ENCODE data around the gene SLC1A3. TPM values are rescaled to one million over a fixed set of nuclear protein-coding genes. Genes with fewer than 3 reads are reported as not detected.

The SLC1A3 gene
- total RNA-seq, 1 experiment from 2014 or later: 5.8 TPM

DNA sequence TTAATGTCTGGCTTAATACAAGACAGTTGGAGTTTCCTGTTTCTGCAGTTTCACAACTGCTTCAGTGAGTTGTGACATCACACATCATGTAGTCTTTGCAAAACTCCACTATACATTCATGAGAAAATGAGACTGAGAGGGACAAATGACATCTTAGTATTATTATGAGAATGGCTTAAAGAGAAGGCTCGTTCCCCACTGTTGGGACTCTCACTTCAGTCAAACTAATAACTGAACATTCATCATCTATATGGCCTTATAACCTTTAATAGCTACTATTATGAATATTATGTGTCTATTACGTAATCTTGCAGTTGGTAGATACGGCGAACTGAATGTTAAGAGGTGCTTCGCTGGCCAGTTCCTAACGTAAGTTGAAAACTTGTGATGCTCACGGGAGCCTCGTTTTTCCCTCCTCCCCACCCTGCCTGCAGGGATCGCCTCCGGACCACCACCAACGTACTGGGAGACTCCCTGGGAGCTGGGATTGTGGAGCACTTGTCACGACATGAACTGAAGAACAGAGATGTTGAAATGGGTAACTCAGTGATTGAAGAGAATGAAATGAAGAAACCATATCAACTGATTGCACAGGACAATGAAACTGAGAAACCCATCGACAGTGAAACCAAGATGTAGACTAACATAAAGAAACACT is 79.4 kb downstream of the SLC1A3 start:
- DNase-seq (ENCODE audit: low read depth): no peak

DNA sequence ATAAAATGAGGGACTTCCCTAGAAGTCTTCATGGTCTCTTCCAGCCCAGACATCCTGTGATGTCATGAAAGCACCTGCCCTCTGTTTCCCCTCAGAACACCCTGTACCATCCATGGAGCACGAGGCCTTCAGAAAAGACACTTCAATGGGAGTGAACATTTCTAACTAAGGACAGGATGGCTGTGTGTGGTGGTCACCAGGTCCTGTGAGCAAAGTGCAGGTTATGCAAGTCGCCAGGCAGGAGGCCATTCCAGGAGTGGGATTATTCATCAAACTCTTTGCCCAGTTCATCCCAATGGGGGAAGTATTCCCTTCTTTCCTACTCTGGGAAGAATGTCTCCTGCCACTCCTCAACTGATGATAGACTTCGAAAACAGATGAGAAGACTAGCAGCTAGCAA is 80.5 kb downstream of the SLC1A3 start:
- no peak for DNase-seq (ENCODE audit: low read depth)

DNA sequence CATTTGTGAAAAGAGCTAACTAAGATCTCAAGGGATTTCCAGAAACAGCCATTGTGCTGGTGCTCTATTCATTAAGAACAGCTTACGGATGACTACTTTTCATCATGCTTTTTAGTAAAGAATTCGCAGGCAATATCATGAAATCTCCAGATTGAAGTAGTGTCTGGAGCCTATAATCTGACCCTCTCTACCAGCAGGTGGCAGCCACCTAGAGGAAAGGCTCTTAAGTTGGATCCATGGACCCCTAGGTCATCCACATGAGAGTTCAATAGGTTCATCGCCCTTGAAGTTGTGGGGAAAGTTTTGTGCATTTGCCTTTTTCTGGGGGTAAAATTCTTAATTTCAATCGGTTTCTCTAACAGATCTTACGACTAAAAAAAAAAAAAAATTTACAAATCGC is 82.3 kb downstream of the SLC1A3 start:
- DNase-seq (ENCODE audit: low read depth): peak; percentile 13

DNA sequence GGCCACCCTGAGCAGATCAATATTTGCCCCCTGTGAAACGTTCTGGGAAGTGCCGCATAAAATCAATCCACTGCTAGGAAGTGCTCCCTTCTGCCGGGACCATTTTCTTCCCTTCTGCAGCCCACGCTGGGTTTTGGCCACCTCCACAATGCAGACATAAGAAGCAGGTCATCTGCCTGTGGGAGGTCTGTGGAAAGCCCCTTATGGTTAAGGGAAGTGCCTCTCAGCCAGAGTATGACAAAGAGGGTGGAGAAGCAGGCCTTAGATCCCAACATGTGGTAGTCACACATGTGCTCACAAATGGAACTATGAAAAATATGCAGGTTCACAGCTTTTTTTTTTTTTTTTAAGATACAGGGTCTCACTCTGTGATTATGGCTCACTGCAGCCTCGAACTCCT is 82.8 kb downstream of the SLC1A3 start:
- DNase-seq (ENCODE audit: low read depth): peak; percentile 79

DNA sequence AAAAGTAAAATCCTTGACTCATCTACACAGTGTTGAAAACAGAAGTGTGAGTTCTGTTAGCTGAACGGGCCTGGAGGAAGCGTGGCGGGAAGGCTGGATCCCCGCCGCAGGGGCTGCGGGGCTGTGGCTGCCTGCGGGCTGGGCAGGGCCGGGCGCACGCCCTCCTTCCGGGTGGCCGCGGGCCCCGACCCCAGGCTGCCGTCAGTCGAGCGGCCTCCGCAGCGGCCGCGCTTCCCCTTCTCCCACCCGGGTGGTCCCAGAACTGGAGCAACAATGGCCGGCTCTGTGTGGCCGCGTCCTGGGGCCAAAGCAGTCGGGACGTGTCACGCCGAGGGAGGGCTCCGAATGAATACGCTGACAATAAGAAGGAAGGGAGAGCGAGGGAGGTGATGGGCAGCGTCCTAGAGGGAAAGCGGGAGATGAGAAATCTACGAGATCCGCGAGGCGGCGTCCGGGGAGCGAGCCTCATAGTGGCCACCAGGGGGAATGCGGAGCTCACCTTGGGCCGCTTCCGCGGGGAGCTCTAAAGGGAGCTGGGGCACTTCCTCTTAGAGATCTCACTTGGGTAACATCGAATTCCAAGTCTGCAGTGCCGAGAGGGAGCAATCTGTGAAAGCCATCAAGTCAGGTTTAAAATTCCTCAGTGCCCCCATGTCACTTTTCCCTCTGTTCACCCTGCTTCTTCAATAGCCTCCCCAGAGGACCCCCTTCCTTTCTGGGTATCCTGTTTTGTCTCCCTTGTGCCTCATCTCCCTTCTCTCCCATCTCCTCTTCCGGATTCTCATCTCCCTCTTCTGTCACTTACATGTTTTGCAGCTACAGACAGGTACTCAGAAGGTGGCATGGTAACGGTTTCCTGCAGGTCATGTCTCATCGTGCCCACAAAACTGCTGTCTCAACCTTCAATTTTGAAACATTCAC is 83.9 kb downstream of the SLC1A3 start:
- peak; percentile 85 for DNase-seq (ENCODE audit: low read depth)

DNA sequence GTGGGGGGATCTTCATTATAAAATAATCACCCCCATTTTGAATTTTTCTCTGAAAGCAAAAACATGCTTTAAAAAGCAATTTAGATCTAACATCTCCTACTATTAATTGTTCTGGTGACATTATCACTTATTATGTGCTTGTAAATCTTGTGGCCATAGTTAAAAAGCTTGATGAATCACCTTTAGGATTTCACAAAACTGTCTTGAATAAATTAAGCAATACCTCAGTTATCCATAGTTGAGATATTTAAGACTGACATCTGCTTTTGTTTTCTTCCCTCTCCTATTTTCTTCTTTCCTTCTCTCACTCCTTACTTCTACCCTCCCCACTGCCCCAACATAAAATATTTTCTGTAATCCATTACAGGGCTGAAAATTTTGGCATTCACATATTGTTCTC is 84.8 kb downstream of the SLC1A3 start:
- DNase-seq (ENCODE audit: low read depth): no peak

DNA sequence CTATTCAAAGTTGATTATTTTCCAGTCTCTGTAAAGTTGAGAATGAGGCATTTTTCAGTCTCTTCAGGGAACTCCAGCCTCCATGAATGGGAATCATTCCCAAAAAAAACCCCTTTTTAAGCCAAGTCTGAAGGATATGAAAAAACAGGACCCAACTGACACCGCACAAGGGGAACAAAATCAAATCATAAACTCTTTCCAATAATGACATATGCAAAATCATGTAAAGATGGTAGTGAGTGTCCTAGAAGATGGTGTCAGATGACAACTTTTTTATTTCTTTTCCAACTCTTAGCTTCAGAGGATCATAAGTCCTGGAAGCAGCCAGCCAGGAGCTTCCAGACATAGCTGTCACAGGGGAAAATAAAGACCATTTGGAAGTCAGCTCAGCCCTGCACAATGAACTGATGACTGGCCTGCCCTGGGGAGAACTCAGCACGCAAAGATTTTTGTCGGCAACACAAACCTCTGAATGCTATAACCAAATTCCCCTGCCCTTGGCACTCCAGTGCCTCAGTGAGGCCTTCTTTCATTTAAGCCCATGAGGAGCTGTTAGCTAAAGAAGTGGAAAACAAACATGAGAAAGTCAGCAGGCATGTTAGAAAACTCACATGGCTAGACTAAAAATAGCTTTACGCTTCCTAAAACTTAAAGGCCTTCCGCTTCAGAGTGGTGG is 85.4 kb downstream of the SLC1A3 start:
- no peak for DNase-seq (ENCODE audit: low read depth)

DNA sequence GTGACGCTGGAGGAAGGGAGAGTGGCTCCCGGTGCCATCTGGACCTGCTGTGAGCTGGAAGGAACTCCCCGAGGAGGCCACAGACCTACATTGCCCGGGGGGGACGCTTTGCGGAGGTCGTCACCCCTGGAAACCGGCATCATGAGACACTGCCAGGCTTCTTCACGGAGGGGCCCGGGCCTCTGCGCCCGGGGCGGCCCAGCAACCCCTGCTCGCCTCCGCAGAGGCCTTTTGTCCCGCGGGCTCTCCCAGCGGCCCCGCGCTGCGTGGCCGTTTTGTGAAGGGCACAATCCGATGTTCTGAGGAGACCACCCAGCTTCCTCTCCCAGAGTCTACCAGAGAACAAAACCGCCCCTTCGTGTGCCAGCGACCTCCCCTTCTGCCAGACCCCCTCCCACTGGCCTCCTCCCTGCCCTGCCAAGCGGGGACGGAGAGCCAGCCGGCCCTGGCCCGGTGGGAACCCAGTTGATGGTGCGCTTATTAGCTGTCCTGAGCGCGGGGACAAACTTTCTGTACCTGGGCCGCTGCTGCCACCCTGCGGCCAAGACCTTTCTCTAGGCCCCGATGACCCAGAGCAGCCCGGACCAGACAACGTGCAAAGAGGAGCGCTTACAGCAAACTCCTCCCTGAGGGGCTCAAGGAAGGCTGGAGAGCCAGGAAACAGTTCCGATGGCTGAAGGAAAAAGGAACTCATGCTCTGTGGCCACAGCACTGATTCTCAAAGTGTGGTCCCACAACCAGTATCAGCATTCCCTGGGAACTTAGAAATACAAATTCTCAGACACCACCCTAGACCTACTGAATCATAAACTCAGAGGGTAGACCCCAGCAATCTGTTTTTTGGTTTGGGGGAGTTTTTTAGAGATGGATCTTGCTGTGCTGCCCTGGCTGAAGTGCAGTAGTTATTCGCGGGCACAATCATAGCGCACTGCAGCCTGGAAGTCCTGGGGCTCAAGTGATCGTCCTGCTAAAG is 86.7 kb downstream of the SLC1A3 start:
- peak; percentile 76 for DNase-seq (ENCODE audit: low read depth)

DNA sequence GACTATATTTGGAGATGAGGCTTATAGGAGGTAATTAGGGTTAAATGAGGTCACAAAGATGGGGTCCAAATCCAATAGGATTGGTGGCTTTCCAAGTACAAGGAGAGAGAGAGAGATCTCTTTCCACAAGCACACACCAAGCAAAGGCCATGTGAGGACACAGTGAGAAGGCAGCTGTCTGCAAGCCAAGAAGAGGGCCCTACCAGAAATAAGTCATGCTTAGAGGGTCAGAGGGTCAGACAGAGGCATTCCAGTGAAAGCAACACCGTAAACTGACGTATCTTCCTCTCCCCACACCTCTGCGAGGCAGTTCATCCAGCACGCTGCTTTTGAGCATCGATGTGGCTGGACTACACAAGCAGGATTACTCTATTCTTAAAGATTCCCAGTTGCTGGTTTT is 87.9 kb downstream of the SLC1A3 start:
- DNase-seq (ENCODE audit: low read depth): no peak

DNA sequence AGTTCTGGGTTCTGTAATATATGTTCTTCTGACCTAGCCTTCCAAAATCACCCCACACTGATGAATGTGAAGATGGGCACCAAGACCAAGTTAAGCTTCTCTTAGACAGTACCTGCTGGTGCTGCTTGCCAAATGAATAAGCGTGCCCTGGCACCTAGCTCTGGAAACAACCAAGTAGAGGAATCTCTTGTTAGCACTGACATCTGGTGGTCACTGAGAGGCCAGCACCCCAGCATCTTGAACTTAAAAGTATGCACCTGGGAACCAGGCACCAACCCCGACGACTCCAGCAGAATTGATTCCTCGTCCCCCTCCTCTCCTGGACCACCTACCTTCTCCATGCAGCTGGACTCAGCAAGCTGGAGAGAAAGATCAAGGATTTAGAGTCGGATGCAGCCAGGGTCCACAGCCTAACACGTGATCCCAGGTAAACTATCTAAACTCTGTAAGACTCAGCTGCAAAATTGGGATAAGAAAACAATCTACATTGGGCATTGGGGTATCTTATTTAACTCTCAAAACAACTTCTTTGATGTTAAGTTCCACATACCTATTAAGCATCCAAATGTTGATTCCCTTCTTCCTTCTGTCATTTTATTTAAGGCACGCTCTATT is 89.8 kb downstream of the SLC1A3 start:
- DNase-seq (ENCODE audit: low read depth): peak; percentile 50

DNA sequence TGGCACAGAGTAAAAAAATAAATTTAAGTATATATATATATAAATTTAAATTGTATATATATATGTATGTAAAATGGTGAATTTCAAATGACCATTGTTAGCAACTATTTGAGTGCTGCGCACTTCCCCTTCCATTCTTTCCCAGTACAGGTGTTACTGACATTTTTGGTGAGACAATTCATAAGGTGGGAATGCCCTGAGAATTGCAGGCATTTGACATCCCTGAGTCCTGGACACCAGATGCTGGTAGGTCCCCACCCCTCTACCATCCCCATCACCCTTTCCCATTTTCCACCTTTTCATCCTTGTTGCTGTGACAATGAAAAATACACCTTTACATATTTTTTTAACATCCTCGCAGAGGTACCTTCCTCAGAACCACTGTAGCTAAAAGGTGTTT is 91.6 kb downstream of the SLC1A3 start:
- DNase-seq (ENCODE audit: low read depth): no peak

DNA sequence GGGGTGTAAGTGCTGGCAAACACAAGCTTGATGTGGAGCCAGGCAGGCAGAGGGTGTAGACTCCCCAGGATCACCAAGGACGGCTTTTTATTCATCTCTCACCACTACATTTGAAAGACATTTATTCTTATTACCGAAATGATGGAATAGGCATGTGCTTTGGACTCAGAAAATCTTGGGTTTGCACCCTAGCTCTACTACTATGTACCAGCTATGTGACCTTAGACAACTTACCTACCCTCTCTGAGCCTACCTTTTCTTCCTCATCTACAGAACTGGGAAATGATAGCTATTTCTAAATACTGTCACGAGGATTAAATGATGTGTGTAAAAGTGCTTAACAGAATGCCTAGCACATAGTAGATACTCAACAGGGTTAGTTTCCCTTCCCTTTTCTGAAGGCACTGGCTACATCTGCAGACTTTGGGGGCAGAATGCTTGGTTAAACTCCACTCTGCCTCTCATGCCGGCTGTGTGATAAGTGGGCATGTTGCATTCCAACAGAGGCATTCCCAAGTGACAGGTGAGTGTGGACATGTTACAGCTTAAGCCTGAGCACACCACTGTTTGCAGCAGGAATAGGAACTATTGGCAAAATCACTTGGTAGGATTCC is 94.8 kb downstream of the SLC1A3 start:
- DNase-seq (ENCODE audit: low read depth): no peak

DNA sequence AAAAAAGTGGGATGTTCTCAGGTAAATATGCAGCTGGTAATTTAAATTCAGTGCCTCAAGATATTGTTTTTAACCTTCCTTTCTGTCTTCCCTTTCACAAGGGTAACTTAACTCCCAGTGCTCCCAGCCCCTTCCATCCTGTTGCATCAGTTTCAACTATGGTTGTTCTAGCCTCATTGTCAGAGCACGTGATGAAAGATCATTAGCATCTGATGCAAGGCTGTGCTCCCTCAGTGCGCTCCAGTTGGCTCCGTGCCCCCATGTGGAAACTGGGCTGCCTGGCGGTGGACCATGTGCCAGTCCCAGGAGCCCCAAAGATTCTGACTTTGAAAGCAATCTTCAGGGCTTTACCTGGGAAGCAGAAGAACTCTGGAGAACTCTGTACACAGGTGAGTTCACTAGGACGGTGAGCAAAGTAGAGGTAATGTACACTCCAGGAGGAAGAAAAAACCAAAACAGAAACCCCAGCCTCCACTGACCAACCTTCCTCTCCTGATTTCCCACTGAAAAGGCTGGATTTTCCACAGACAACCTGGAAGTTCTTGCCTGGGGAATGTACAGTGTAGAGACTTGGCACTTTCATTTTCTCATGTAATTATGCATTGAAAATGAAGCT is 96.9 kb downstream of the SLC1A3 start:
- no peak for DNase-seq (ENCODE audit: low read depth)

DNA sequence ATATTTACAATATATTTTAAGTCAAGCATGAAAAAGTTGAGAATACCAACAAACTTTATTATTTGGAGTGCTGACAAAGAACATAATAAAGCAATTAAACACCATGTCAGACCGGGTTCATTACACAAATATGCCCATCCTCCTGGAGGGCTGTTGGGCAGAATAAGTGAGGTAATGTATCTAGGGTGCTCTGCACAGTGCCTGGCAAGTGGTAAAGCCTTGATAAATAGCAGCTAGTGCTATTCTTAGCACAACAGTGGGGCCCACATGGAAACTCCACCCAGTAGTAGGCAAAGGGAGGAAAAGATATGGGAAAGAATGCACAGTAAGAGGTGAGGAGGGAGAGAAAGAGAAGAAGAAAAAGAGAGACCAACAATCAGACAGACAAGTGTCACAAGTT is 97.7 kb downstream of the SLC1A3 start:
- DNase-seq (ENCODE audit: low read depth): no peak

DNA sequence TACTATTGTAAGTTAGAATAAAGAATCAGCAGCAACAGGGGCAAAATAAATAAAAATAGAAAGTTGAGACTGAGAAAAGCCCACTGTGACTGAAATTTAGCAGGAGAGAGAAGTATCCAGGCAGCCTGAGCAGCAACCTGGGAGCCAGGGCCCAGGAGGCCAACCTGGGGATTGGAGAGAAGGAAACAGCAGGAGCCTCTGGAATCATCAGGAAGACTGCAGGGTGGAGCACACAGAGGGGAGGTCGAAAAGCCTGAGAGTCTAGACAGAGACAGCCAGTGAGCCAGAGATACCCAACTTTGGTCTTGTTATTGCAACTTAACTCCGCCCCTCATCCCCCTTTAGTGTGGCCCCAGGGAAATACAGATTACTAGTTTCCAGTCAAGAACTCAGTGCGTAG is 98.6 kb downstream of the SLC1A3 start:
- no peak for DNase-seq (ENCODE audit: low read depth)

DNA sequence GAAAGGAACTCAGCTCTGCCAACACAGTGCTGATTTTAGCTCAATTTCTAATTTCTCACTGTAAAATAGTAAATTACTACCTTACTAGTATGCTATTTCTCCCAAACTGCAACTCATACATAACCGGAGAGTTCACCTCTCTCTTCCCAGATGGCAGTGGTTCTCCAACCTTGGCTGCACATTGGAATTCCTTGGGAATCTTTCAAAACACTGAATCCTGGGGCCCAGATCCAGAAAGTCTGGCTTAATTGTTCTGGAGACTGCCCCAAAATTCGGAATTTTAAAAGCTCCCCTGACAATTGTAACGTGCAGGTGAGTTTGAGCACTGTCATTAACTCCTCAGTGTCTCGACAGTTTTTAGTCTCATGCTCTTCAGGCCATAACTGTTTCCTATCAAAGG is 100.3 kb downstream of the SLC1A3 start:
- no peak for DNase-seq (ENCODE audit: low read depth)

DNA sequence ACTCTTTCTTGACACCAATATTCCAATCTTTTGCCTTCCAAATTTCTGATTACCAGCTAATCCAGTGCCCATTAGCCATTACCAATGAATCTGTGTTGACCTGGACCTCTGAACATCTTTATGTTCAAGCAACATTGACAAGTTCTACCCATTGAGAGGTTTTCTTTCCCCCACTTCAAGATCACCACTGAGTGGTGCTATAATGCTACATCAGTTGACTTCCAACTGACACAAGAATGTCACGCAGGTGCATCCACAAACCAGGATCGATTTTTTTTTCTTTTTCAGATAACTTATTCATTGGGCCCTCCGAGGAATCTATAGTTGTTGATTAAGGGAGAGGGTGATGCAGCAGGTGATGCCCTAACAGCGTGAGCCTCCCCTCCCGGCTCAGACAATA is 102.6 kb downstream of the SLC1A3 start:
- no peak for DNase-seq (ENCODE audit: low read depth)

DNA sequence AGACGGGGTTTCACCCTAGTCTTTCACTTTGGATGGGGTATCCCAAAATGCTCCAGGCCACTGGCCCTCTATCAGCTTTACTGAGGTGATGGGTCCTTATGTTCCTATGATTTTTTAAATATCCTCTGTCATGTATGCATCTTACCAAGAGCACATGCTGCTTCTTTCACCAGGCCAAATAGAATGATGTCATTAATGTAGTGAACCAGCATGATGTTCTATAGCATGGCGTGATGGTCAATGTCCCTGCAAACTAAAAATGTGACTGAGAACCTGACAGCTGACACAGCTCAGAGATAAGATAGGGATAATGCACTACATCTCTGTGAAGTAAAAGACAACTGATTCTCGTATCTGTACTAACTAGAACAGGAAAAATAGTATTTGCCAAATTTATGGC is 103.6 kb downstream of the SLC1A3 start:
- DNase-seq (ENCODE audit: low read depth): no peak

DNA sequence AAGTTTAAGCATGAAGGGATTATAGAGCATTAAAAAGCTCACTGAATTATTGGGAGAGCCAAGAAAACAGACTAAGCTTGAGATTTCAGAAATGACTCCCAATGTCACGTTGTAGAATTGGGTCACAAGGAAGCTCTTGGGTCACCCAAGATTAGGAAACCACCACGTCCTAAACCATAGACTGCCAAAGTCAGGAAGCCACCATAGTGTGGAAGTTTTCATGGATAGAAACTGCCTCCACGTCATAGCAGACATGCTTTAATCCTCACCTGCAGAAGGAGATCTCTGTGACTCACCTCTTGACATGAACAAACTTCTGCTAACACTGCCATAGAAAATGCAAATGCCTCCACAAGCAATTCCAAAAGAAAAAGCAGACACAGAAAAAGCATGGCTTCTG is 106.3 kb downstream of the SLC1A3 start:
- no peak for DNase-seq (ENCODE audit: low read depth)

DNA sequence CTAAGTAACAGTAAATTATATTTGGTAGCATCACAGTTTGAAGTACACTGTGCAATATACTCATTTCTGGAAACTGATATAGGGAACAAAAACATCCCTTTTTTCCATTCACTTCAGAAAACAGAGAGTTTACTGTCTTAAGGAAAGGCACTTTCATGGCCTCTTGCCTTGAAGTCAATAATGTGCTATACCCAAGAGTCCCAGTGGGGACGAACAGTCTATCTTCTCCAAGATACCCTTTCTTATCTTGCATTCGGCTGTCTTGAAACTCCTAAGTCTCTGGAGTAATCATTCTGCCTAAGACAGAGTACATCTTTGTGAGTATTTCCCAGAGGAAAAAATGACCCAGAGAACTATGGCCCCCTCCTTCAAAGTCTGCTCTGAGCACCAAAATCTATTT is 107.1 kb downstream of the SLC1A3 start:
- no peak for DNase-seq (ENCODE audit: low read depth)

All from Daoy (cell line).